ENCODE results near the gene CHD2. TPM values are rescaled to one million over a fixed set of nuclear protein-coding genes. Genes with fewer than 3 reads are reported as not detected.

CHD2 gene
- total RNA-seq, 1 donor from 2014 or later, result 100 TPM

DNA sequence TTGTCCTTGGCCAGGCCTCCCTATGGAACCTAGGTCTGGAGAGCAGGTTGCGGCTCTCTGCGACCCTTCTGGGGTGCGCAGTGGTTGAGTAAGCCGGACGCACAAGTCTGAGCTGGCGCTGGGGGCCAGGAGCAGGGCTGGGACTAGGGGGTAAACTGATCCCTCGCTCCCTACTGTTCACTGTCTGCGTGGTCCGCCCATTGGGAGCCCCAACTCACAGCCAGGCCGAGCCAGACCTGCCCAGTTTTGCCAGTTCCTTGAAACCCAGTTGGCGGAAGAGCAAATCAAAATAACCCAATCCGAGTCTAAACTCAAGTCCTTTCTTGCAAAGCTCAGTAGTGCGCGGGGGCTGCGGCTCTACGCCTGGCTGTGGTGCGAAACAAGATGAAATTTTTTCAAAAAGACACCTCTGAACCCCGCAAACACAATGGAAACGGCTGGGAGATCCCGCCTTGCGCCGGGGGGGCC lies 171.4 kb downstream of the CHD2 start:
- Histone ChIP-seq H3K36me3 (no peaks in the 10 kb centered on the region), H3K27me3 (no peaks in the 10 kb centered on the region), H3K4me3 (peak overlapping the region; percentile 72 to 93), H3K27ac (peak overlapping the region; percentile 95), H3K9me3 (no peaks in the 10 kb centered on the region), H3K4me1 (peaks cover 69% of the 10 kb centered on the region)
- TF ChIP-seq POLR2A (IDR thresholded peaks at IDR 0.05) (no peak), POLR2AphosphoS5 (IDR thresholded peaks at IDR 0.05; ENCODE audit: insufficient read depth in 1 of 2, low read depth in 1 of 2) (no peak)
- TF ChIP-seq, protein P1, sequence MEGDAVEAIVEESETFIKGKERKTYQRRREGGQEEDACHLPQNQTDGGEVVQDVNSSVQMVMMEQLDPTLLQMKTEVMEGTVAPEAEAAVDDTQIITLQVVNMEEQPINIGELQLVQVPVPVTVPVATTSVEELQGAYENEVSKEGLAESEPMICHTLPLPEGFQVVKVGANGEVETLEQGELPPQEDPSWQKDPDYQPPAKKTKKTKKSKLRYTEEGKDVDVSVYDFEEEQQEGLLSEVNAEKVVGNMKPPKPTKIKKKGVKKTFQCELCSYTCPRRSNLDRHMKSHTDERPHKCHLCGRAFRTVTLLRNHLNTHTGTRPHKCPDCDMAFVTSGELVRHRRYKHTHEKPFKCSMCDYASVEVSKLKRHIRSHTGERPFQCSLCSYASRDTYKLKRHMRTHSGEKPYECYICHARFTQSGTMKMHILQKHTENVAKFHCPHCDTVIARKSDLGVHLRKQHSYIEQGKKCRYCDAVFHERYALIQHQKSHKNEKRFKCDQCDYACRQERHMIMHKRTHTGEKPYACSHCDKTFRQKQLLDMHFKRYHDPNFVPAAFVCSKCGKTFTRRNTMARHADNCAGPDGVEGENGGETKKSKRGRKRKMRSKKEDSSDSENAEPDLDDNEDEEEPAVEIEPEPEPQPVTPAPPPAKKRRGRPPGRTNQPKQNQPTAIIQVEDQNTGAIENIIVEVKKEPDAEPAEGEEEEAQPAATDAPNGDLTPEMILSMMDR (IDR thresholded peaks at IDR 0.05), result no peak
- DNase-seq (ENCODE audit: extremely low spot score in 2 of 2), result no peak
- intact Hi-C loops (cut with DNase I), result no loop called here

DNA sequence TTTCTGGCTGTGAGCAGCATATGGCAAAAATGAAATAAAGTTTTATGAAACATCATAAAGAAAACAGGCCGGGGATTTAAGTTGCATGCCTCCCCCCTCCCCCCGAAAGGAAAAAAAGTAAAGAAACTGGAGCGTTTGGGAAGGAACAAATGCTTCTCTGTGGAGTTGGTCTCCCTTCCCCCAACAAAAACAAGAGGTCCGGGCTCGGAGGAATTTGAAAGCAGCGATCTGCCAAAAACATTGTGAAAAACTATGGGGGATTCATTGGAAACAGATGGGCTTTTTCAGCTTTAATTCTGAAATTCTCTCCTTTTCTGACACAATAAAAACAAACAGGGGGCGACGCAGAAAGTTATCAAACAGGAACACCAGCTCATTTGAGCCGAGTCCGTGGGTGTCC lies 171.9 kb downstream of the CHD2 start:
- TF ChIP-seq POLR2AphosphoS5 (IDR thresholded peaks at IDR 0.05; ENCODE audit: insufficient read depth in 1 of 2, low read depth in 1 of 2) (no peak), POLR2A (IDR thresholded peaks at IDR 0.05) (no peak)
- TF ChIP-seq, protein P1 (IDR thresholded peaks at IDR 0.05), result no peak
- Histone ChIP-seq H3K27me3 (no peaks in the 10 kb centered on the region), H3K36me3 (no peaks in the 10 kb centered on the region), H3K9me3 (no peaks in the 10 kb centered on the region), H3K4me3 (peak overlapping the region; percentile 72 to 93), H3K4me1 (peaks cover 64% of the 10 kb centered on the region), H3K27ac (peak overlapping the region; percentile 95)
- intact Hi-C loops (cut with DNase I), result no loop called here
- no peak for DNase-seq (ENCODE audit: extremely low spot score in 2 of 2)

DNA sequence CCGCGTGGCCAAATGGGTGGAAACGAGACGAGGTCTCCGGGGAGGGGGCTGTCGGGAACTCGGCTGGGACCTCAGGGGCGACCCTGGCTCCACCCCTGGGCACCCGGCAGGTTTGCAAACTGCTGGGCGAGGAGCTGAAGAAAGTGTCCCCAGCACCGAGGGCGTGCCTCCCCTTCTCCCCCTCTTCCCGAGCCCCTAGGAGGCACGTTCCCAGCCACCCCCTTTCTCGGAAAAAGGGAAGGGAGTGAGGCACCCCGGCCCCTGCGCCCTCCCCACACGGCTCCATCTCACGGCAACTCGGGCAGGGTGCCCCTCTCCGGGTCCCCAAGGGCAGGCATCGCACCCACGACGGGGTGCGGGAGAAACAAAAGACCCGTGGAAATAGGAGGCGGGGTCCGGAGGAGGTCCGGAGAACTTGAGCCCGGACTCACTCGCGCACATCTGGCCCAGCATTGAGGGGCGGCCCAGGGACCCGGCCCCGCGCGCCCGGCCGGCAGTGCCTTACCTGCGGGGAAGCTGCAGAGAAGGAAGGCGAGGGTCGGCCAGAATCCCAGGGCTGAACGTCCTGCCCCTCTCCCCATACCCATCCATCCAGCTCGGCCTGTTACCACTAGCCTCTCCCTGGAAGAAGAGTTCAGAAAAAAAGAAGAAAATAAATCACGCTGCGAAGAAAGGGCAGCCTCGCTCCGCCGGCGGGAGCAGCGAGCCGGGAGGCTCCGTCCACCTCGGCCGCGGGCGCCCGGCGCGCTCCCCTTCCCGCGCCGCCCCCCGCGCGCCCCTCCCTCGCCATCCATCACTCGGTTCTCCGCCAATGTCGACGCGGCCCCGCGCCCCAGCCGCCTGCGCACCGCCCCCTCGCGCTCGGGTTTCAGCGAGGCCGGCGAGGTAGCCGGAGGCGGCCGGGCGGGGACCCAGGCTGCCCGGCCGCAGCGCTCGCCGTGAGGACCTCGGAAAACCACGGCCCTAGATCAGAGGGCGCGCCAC lies 172.6 kb downstream of the CHD2 start:
- peaks cover 57% of the 10 kb centered on the region for H3K4me1 ChIP-seq
- DNase-seq (ENCODE audit: extremely low spot score in 2 of 2), result no peak
- no peaks in the 10 kb centered on the region for H3K9me3 ChIP-seq
- no peaks in the 10 kb centered on the region for H3K36me3 ChIP-seq
- TF ChIP-seq, protein P1 (IDR thresholded peaks at IDR 0.05), result no peak
- TF ChIP-seq POLR2AphosphoS5 (IDR thresholded peaks at IDR 0.05; ENCODE audit: insufficient read depth in 1 of 2, low read depth in 1 of 2) (peak in 1 of 2 donors; percentile 46), POLR2A (IDR thresholded peaks at IDR 0.05) (peak in 1 of 2 donors; percentile 72)
- intact Hi-C loops (cut with DNase I), result no loop called here
- peak overlapping the region; percentile 72 to 93 for H3K4me3 ChIP-seq
- H3K27ac ChIP-seq, result peak overlapping the region; percentile 95
- no peaks in the 10 kb centered on the region for H3K27me3 ChIP-seq

DNA sequence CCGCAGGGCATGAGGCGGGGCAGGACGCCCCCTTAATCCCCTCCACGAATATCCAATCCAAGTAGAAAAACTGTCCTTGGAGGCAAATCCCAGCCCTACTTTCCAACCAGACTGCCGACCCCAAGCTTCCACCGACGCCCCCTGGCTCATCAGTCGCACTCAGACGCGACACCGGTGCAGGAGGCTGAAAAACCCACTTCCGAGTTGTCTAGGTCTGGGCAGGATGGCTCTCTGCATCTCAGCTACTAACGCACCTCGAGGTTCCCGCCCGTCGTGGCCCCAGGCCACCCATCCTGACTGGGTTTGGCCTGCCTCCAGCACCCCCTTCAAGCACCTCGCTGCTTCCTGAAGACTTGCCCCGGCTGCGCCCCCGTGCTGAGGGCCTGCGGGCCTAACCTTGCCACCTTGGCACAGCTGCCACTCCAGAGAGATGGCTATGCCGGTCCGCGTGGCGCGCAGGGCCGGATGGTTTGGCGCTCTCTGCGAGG lies 173.4 kb downstream of the CHD2 start:
- DNase-seq (ENCODE audit: extremely low spot score in 2 of 2), result no peak
- peak overlapping the region; percentile 95 for H3K27ac ChIP-seq
- no peak for TF ChIP-seq POLR2A (IDR thresholded peaks at IDR 0.05)
- H3K27me3 ChIP-seq, result no peaks in the 10 kb centered on the region
- peaks cover 49% of the 10 kb centered on the region for H3K4me1 ChIP-seq
- H3K36me3 ChIP-seq, result no peaks in the 10 kb centered on the region
- peak overlapping the region; percentile 72 to 93 for H3K4me3 ChIP-seq
- intact Hi-C loops (cut with DNase I), result no loop called here
- H3K9me3 ChIP-seq, result no peaks in the 10 kb centered on the region

DNA sequence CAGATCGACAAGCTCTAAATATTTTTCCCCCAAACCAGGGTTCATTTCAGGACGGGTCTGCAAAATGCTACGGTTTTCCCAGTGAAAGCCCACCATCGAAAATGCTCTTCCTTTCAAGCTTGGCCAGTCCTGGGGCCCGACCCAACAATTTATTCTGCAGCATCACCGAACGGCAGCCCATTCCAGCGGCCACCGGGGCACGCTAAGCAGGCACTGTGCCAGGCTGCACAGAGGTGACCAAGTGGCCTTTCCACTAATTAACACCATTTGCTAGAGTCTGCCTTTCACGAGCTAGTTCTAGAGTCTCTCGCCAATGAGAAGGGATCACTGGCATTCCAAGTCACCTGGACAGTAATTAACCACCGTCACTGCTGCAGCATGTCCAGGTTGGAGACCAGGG lies 174.5 kb downstream of the CHD2 start:
- DNase-seq (ENCODE audit: extremely low spot score in 2 of 2), result no peak
- Histone ChIP-seq H3K4me3 (no peak overlapping the region), H3K9me3 (no peaks in the 10 kb centered on the region), H3K27me3 (no peaks in the 10 kb centered on the region), H3K27ac (no peak overlapping the region), H3K4me1 (peaks cover 38% of the 10 kb centered on the region), H3K36me3 (no peaks in the 10 kb centered on the region)
- TF ChIP-seq POLR2AphosphoS5 (IDR thresholded peaks at IDR 0.05; ENCODE audit: insufficient read depth in 1 of 2, low read depth in 1 of 2) (no peak), POLR2A (IDR thresholded peaks at IDR 0.05) (no peak)
- TF ChIP-seq, protein P1 (IDR thresholded peaks at IDR 0.05), result no peak
- intact Hi-C loops (cut with DNase I), result no loop called here
